HuH-7 (cell line): ENCODE data around the gene OXNAD1.

Source experiments
- DNase-seq: peaks from one replicate; pipeline ENCODE4 v3.0.0; 2011; ENCODE audit warnings: low spot score

OXNAD1 gene

GRCh38 chr3:16264708-16265454 lies at the start of gene OXNAD1, which contains the start of gene DPH3:
OXNAD1 (plus strand) TSS chr3:16265212; CDS start chr3:16270953, 5,741 bp downstream.
DPH3 (minus strand) TSS chr3:16264943; CDS start chr3:16264876, 67 bp downstream.
- DNase-seq = peak; percentile 96

- no peak for DNase-seq
Observed at GRCh38 chr3:16216373-16216935, 48.6 kb upstream of the OXNAD1 start.

- DNase-seq = no peak
Observed at GRCh38 chr3:16219777-16220176, 45.2 kb upstream of the OXNAD1 start.

GRCh38 chr3:16221990-16222389 lies 43.0 kb upstream of the OXNAD1 start:
- DNase-seq = no peak

- no peak for DNase-seq
Observed at GRCh38 chr3:16222547-16222946, 42.5 kb upstream of the OXNAD1 start.

GRCh38 chr3:16224325-16224724 lies 40.7 kb upstream of the OXNAD1 start:
- no peak for DNase-seq

GRCh38 chr3:16227566-16227965 lies 37.4 kb upstream of the OXNAD1 start:
- DNase-seq = no peak

GRCh38 chr3:16229681-16230080 lies 35.3 kb upstream of the OXNAD1 start:
- no peak for DNase-seq

GRCh38 chr3:16231983-16232382 lies 33.0 kb upstream of the OXNAD1 start:
- DNase-seq = no peak

- DNase-seq = no peak
Observed at GRCh38 chr3:16233806-16234205, 31.2 kb upstream of the OXNAD1 start.

- DNase-seq = no peak
Observed at GRCh38 chr3:16234281-16234680, 30.7 kb upstream of the OXNAD1 start.

- DNase-seq = no peak
Observed at GRCh38 chr3:16236030-16236639, 28.9 kb upstream of the OXNAD1 start.

- DNase-seq = no peak
Observed at GRCh38 chr3:16236856-16237393, 28.1 kb upstream of the OXNAD1 start.

- no peak for DNase-seq
Observed at GRCh38 chr3:16239086-16239770, 25.8 kb upstream of the OXNAD1 start.

GRCh38 chr3:16239780-16240179 lies 25.2 kb upstream of the OXNAD1 start:
- DNase-seq = no peak

- no peak for DNase-seq
Observed at GRCh38 chr3:16240229-16241023, 24.6 kb upstream of the OXNAD1 start.

- no peak for DNase-seq
Observed at GRCh38 chr3:16241225-16241624, 23.8 kb upstream of the OXNAD1 start.

GRCh38 chr3:16242177-16242576 lies 22.8 kb upstream of the OXNAD1 start:
- DNase-seq = no peak

- no peak for DNase-seq
Observed at GRCh38 chr3:16243706-16244490, 21.1 kb upstream of the OXNAD1 start.

GRCh38 chr3:16245609-16246008 lies 19.4 kb upstream of the OXNAD1 start:
- DNase-seq = no peak
